Endodermal cell (in vitro differentiated cells): ENCODE measurements around the gene CHD2. TPM values are rescaled to one million over a fixed set of nuclear protein-coding genes. Genes with fewer than 3 reads are reported as not detected.
A peak's percentile ranks its signal among the peaks of the same experiment; 100 is the strongest.

Source experiments
- DNase-seq: peaks from one replicate; pipeline ENCODE4 v3.0.0-alpha.2; 2017
- H3K27ac ChIP-seq: 2 replicates; pipeline ENCODE4 v1.5.1; 2013; ENCODE audit warnings: mild to moderate bottlenecking, low read depth, low read length, moderate library complexity
- H3K27me3 ChIP-seq: 2 replicates; pipeline ENCODE4 v1.6.1; 2013; ENCODE audit warnings: mild to moderate bottlenecking, low read length, moderate library complexity; ENCODE audit not compliant: insufficient read depth, control insufficient read depth, poor library complexity, severe bottlenecking
- H3K36me3 ChIP-seq: 2 replicates; pipeline ENCODE4 v1.7.0; 2013; ENCODE audit warnings: mild to moderate bottlenecking, low read length, moderate library complexity; ENCODE audit not compliant: control insufficient read depth, insufficient read depth
- H3K4me1 ChIP-seq: one replicate; pipeline ENCODE4 v1.7.0; 2013; ENCODE audit warnings: low read length; ENCODE audit not compliant: control insufficient read depth, insufficient read depth
- H3K4me3 ChIP-seq: 2 replicates; pipeline ENCODE4 v1.5.1; 2013; ENCODE audit warnings: mild to moderate bottlenecking, low read length, moderate library complexity
- H3K9ac ChIP-seq: 2 replicates; pipeline ENCODE4 v1.6.1; 2013; ENCODE audit warnings: mild to moderate bottlenecking, low read length, moderate library complexity; ENCODE audit not compliant: poor library complexity, severe bottlenecking; ENCODE audit errors: extremely low read depth
- H3K9me3 ChIP-seq: 2 replicates; pipeline ENCODE4 v1.6.1; 2013; ENCODE audit warnings: mild to moderate bottlenecking, low read length, moderate library complexity; ENCODE audit not compliant: control insufficient read depth
- H3K27ac Mint-ChIP-seq: 2 replicates; pipeline ENCODE4 v1.8.0; 2020; ENCODE audit warnings: mixed read lengths
- H3K27me3 Mint-ChIP-seq: 2 replicates; pipeline ENCODE4 v1.8.0; 2021; ENCODE audit warnings: mild to moderate bottlenecking, mixed read lengths; ENCODE audit not compliant: insufficient read depth
- H3K36me3 Mint-ChIP-seq: 2 replicates; pipeline ENCODE4 v1.8.0; 2020; ENCODE audit warnings: low read depth, mixed read lengths
- H3K4me1 Mint-ChIP-seq: 2 replicates; pipeline ENCODE4 v1.8.0; 2020; ENCODE audit warnings: mixed read lengths
- H3K4me3 Mint-ChIP-seq: 2 replicates; pipeline ENCODE4 v1.8.0; 2020; ENCODE audit warnings: mild to moderate bottlenecking, moderate library complexity, mixed read lengths
- H3K9me3 Mint-ChIP-seq: 2 replicates; pipeline ENCODE4 v1.8.0; 2020; ENCODE audit warnings: mild to moderate bottlenecking, mixed read lengths
- WGBS, 2 experiments: methylation state at CpG; one replicate each; pipeline versions ENCODE4 v1.1.5 to v1.1.7; 2013; ENCODE audit warnings: missing lambda C conversion rate in 2 of 2, mixed read lengths in 1 of 2; ENCODE audit not compliant: insufficient coverage in 1 of 2, insufficient read length in 1 of 2; 5-methylcytosine and 5-hydroxymethylcytosine counted together
- total RNA-seq, 2 donors: library from RNA; stranded (reverse); fragmentation: NEBNext Ultra II Directional in 1 of 2; extraction: Animal tissue kit (Norgen Biotek cat#: 25700) in 1 of 2; gene quantifications; 2 replicates in 1 of 2; 3 replicates in 1 of 2; pipeline ENCODE4 v1.2.1, GENCODE V29; 2021
- TF ChIP-seq, protein P1 (sequence below): fragments of 200-600 bp; sonication (generic); conservative IDR thresholded peaks from 2 replicates; pipeline ENCODE4 v1.5.0; 2021; ENCODE audit warnings: antibody characterized with exemption, mild to moderate bottlenecking

CHD2 gene
- total RNA-seq, 2 donors from 2014 or later = 116 to 127 TPM

DNA sequence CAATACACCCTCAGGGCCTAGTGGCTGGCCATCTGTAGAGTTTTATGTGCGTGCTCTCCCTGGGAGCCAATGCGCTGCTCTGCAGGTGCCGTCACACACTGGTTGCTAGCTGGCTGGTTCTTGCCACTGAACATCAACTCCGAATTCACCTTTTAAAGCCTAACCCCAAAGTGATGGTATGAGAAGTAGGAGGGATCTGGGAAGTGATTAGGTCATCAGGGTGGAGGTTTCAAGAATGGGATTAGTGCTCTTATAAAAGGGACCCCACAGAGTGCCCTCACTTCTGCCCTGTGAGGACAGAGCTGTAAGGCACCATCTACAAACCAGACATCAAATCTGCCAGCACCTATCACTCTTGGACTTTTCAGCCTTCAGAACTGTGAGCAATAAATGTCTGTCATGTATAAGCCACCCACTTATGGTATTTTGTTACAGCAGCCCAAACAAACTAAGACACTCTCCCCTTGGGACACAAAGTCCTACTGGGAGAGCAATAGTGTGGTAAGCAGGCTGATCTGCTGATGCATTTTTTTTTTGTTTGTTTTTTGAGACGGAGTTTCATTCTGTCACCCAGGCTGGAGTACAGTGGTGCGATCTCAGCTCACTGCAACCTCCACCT is 168.6 kb downstream of the CHD2 start:
- H3K4me1 ChIP-seq = peaks cover 26% of the 10 kb centered on the region
- H3K4me3 Mint-ChIP-seq = no peak overlapping the region
- 93 to 97% methylated on average over 2 to 6 of the region's 6 CpGs for WGBS, 2 experiments

DNA sequence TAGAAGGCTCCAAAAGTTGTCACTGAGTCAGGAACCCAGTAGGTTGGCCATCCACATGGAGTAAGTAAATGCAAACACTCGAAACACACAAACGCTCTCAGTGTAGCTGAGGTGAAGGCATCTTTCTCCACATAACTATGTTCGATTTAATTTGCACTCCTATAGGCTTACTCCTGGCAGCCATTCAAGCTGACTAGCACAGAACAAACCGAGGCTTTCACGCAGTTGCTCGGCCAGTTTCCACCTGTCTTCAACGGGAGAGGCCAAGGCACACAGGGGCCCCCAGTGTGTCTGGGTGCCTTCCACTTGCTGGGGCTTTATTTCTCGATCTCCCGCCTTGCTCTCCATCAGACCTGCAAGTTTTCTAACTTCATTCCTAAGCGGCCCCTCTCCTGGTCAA is 170.0 kb downstream of the CHD2 start:
- WGBS, 2 experiments = 77 to 80% methylated on average over 7 to 10 of the region's 10 CpGs
- no peak for DNase-seq
- Mint-ChIP-seq H3K4me3 (peak overlapping the region; percentile 86), H3K9me3 (no peaks in the 10 kb centered on the region), H3K4me1 (peaks cover 53% of the 10 kb centered on the region), H3K27ac (no peak overlapping the region), H3K27me3 (peaks cover 18% of the 10 kb centered on the region), H3K36me3 (peaks cover 45% of the 10 kb centered on the region)
- peaks cover 53% of the 10 kb centered on the region for H3K36me3 ChIP-seq
- H3K27me3 ChIP-seq = no peaks in the 10 kb centered on the region
- peaks cover 15% of the 10 kb centered on the region for H3K4me1 ChIP-seq
- H3K9me3 ChIP-seq = no peaks in the 10 kb centered on the region
- H3K4me3 ChIP-seq = peak overlapping the region; percentile 98
- TF ChIP-seq, protein P1, sequence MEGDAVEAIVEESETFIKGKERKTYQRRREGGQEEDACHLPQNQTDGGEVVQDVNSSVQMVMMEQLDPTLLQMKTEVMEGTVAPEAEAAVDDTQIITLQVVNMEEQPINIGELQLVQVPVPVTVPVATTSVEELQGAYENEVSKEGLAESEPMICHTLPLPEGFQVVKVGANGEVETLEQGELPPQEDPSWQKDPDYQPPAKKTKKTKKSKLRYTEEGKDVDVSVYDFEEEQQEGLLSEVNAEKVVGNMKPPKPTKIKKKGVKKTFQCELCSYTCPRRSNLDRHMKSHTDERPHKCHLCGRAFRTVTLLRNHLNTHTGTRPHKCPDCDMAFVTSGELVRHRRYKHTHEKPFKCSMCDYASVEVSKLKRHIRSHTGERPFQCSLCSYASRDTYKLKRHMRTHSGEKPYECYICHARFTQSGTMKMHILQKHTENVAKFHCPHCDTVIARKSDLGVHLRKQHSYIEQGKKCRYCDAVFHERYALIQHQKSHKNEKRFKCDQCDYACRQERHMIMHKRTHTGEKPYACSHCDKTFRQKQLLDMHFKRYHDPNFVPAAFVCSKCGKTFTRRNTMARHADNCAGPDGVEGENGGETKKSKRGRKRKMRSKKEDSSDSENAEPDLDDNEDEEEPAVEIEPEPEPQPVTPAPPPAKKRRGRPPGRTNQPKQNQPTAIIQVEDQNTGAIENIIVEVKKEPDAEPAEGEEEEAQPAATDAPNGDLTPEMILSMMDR = no peak
- no peak overlapping the region for H3K9ac ChIP-seq
- H3K27ac ChIP-seq = no peak overlapping the region

More for the DNA sequence above, 168.6 kb downstream of the CHD2 start:
- peaks cover 60% of the 10 kb centered on the region for H3K36me3 Mint-ChIP-seq
- Histone ChIP-seq H3K27me3 (no peaks in the 10 kb centered on the region), H3K9ac (no peak overlapping the region), H3K36me3 (peaks cover 66% of the 10 kb centered on the region), H3K4me3 (no peak overlapping the region), H3K9me3 (no peaks in the 10 kb centered on the region), H3K27ac (no peak overlapping the region)
- H3K27ac Mint-ChIP-seq = no peak overlapping the region
- no peak for DNase-seq
- TF ChIP-seq, protein P1 = no peak
- peaks cover 4% of the 10 kb centered on the region for H3K27me3 Mint-ChIP-seq
- peaks cover 60% of the 10 kb centered on the region for H3K4me1 Mint-ChIP-seq
- no peaks in the 10 kb centered on the region for H3K9me3 Mint-ChIP-seq

- Histone ChIP-seq H3K9ac (peak overlapping the region; percentile 88), H3K36me3 (peaks cover 47% of the 10 kb centered on the region), H3K27ac (no peak overlapping the region), H3K4me3 (peak overlapping the region; percentile 98), H3K4me1 (peaks cover 15% of the 10 kb centered on the region), H3K27me3 (no peaks in the 10 kb centered on the region), H3K9me3 (no peaks in the 10 kb centered on the region)
- Mint-ChIP-seq H3K9me3 (no peaks in the 10 kb centered on the region), H3K4me3 (peak overlapping the region; percentile 86), H3K36me3 (peaks cover 42% of the 10 kb centered on the region), H3K4me1 (peaks cover 50% of the 10 kb centered on the region), H3K27ac (peak overlapping the region; percentile 88), H3K27me3 (peaks cover 22% of the 10 kb centered on the region)
- WGBS, 2 experiments = 45 to 76% methylated on average over 5 to 8 of the region's 10 CpGs
- TF ChIP-seq, protein P1 = no peak
- no peak for DNase-seq
Observed at GRCh38 chr15:93070551-93071296, 170.6 kb downstream of the CHD2 start.
